ENCODE results near the gene NEDD9.

Gene NEDD9

DNA sequence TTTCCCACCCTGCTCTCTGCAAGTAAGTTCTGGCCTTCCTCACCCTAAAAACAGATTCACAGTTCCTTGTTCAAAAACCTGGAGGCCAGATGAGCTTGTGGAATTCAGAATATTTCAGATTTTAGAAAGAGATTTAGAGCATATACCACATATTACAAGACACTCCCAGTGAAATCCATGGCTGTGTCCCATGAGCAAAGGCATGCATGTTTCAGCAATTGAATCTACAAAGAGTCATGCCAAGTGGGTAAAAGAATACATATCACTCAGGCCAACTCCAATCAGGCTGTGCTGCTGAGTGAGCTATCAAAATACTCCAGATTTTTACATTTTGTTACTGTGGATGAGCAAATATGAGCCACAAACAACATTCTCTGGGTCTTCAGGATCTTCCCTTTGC lies 10.2 kb upstream of the NEDD9 start:
- H3K36me3 ChIP-seq (ENCODE audit: control insufficient read depth, insufficient read depth, low read length): no peaks in the 10 kb centered on the region

DNA sequence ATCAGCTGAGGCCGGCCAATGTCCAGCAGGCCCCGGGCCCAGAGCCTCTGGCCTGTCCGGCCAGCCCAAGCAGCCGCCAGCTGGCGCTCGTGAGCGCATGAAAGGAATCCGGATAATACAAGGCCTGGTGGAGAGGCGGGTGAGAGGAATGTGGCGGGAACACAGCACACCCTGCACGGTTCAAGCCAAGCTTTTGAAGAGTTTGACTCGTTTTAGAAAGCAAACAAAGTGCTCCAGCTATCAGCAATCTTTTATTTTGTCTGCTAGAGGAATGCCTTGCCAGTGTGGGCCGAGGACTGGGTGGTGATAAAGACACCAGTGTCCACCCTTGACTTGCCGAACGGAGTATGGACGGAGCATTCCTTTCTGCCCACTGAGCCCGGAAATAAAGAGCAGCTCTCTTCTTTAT lies 9.3 kb upstream of the NEDD9 start:
- no peaks in the 10 kb centered on the region for H3K4me1 ChIP-seq
- no peaks in the 10 kb centered on the region for H3K36me3 ChIP-seq (ENCODE audit: control insufficient read depth, insufficient read depth, low read length)
- no peak overlapping the region for H3K27ac ChIP-seq

More for the DNA sequence above, 10.2 kb upstream of the NEDD9 start:
- H3K4me1 ChIP-seq: no peaks in the 10 kb centered on the region
- no peaks in the 10 kb centered on the region for H3K27me3 ChIP-seq (ENCODE audit: control insufficient read depth, insufficient read depth, low read length)
- TF ChIP-seq, protein P1, sequence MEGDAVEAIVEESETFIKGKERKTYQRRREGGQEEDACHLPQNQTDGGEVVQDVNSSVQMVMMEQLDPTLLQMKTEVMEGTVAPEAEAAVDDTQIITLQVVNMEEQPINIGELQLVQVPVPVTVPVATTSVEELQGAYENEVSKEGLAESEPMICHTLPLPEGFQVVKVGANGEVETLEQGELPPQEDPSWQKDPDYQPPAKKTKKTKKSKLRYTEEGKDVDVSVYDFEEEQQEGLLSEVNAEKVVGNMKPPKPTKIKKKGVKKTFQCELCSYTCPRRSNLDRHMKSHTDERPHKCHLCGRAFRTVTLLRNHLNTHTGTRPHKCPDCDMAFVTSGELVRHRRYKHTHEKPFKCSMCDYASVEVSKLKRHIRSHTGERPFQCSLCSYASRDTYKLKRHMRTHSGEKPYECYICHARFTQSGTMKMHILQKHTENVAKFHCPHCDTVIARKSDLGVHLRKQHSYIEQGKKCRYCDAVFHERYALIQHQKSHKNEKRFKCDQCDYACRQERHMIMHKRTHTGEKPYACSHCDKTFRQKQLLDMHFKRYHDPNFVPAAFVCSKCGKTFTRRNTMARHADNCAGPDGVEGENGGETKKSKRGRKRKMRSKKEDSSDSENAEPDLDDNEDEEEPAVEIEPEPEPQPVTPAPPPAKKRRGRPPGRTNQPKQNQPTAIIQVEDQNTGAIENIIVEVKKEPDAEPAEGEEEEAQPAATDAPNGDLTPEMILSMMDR (IDR thresholded peaks at IDR 0.05): no peak
- no peak overlapping the region for H3K9ac ChIP-seq
- no peaks in the 10 kb centered on the region for H3K79me2 ChIP-seq
- no peak overlapping the region for H3K4me2 ChIP-seq (ENCODE audit: low read length)
- no peak overlapping the region for H2AFZ ChIP-seq
- no peaks in the 10 kb centered on the region for H3K9me3 ChIP-seq (ENCODE audit: control insufficient read depth, low read length)
- no peak overlapping the region for H3K27ac ChIP-seq
- no peak overlapping the region for H3K4me3 ChIP-seq (ENCODE audit: low read depth, low read length)

DNA sequence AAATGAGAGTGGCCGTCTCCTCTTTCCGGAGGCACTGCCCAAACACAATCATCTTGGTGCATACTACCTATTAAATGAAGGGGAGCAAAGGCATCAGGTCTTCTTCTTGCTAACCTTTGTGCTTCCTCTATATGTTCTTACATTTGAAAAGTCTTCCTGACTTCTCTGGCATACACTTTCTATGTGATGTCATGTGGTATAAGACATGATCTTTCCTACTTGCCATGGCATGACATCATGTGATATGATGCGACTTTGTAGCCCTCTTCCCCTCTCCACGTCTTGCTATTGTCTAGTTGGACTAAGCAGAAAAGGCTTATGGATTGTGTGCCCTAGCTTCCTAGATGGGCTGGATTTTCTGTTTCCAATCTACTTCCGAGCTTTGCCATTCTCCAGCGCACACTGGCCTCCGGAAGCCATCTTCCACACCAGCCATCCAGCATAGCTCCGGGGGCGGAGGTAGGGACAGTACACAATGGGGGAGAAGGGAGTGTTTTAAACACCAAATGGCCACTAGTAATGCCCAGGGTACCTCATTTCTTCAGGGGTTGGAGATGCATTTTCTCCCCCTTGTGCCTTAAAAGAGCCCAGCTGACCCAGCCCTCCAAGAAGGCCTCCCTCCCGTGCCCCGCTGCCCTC lies 8.8 kb upstream of the NEDD9 start:
- no peaks in the 10 kb centered on the region for H3K36me3 ChIP-seq (ENCODE audit: control insufficient read depth, insufficient read depth, low read length)
- peak overlapping the region; percentile 19 for H2AFZ ChIP-seq
- H3K4me3 ChIP-seq (ENCODE audit: low read depth, low read length): no peak overlapping the region
- H3K27me3 ChIP-seq (ENCODE audit: control insufficient read depth, insufficient read depth, low read length): no peaks in the 10 kb centered on the region
- no peak overlapping the region for H3K27ac ChIP-seq
- no peaks in the 10 kb centered on the region for H3K9me3 ChIP-seq (ENCODE audit: control insufficient read depth, low read length)
- H3K9ac ChIP-seq: no peak overlapping the region
- H3K79me2 ChIP-seq: no peaks in the 10 kb centered on the region
- no peak overlapping the region for H3K4me2 ChIP-seq (ENCODE audit: low read length)
- TF ChIP-seq, protein P1 (IDR thresholded peaks at IDR 0.05): no peak
- no peaks in the 10 kb centered on the region for H3K4me1 ChIP-seq

More for the DNA sequence above, 9.3 kb upstream of the NEDD9 start:
- Histone ChIP-seq H3K79me2 (no peaks in the 10 kb centered on the region), H3K4me2 (ENCODE audit: low read length) (no peak overlapping the region), H3K27me3 (ENCODE audit: control insufficient read depth, insufficient read depth, low read length) (no peaks in the 10 kb centered on the region), H3K9me3 (ENCODE audit: control insufficient read depth, low read length) (no peaks in the 10 kb centered on the region), H3K9ac (no peak overlapping the region), H3K4me3 (ENCODE audit: low read depth, low read length) (no peak overlapping the region), H2AFZ (no peak overlapping the region)
- TF ChIP-seq, protein P1 (IDR thresholded peaks at IDR 0.05): peak; percentile 62

GRCh38 chr6:11237956-11238355 lies 5.5 kb upstream of the NEDD9 start:
- Histone ChIP-seq H3K9me3 (ENCODE audit: control insufficient read depth, low read length) (no peaks in the 10 kb centered on the region), H3K9ac (no peak overlapping the region), H3K4me2 (ENCODE audit: low read length) (no peak overlapping the region), H2AFZ (no peak overlapping the region), H3K27ac (no peak overlapping the region), H3K27me3 (ENCODE audit: control insufficient read depth, insufficient read depth, low read length) (no peaks in the 10 kb centered on the region), H3K79me2 (no peaks in the 10 kb centered on the region), H3K4me3 (ENCODE audit: low read depth, low read length) (no peak overlapping the region), H3K36me3 (ENCODE audit: control insufficient read depth, insufficient read depth, low read length) (no peaks in the 10 kb centered on the region), H3K4me1 (peaks cover 13% of the 10 kb centered on the region)
- TF ChIP-seq, protein P1 (IDR thresholded peaks at IDR 0.05): no peak

DNA sequence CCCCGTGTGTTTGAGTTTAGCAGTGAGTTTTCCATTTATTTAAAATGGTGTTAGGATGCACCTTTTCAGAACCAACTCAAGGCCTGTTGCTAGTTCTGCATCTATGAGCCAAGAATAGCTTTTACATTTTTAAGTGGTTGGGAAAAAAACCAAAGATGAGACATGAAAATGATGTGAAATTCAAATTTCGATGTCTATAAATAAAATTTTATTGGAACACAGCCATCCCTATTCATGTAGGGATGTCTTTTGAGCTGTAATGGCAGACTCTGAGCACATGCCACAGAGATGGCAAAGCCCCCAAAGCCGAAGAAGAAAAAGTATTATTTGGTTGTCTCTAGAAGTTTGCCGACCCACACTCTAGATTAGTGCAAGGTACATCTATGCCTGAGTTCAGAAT lies 5.0 kb upstream of the NEDD9 start:
- TF ChIP-seq, protein P1 (IDR thresholded peaks at IDR 0.05): no peak
- no peak overlapping the region for H3K4me2 ChIP-seq (ENCODE audit: low read length)
- H3K9ac ChIP-seq: no peak overlapping the region

More for the DNA sequence above, 5.0 kb upstream of the NEDD9 start:
- no peak overlapping the region for H3K27ac ChIP-seq
- no peak overlapping the region for H2AFZ ChIP-seq
- no peak overlapping the region for H3K4me3 ChIP-seq (ENCODE audit: low read depth, low read length)
- H3K79me2 ChIP-seq: no peaks in the 10 kb centered on the region
- no peaks in the 10 kb centered on the region for H3K36me3 ChIP-seq (ENCODE audit: control insufficient read depth, insufficient read depth, low read length)
- H3K27me3 ChIP-seq (ENCODE audit: control insufficient read depth, insufficient read depth, low read length): no peaks in the 10 kb centered on the region
- H3K9me3 ChIP-seq (ENCODE audit: control insufficient read depth, low read length): no peaks in the 10 kb centered on the region
- peaks cover 13% of the 10 kb centered on the region for H3K4me1 ChIP-seq

Measured in parathyroid adenoma (tissue), 2 donors.